GM18909 (cell line): ENCODE measurements around the gene SDCBP2.

Experiments
- ATAC-seq: cut with Tn5 transposase; IDR thresholded peaks from one replicate; pipeline ENCODE4 v1.9.1; 2021; ENCODE audit warnings: mild to moderate bottlenecking; ENCODE audit not compliant: unreplicated experiment, poor library complexity

SDCBP2 gene

DNA sequence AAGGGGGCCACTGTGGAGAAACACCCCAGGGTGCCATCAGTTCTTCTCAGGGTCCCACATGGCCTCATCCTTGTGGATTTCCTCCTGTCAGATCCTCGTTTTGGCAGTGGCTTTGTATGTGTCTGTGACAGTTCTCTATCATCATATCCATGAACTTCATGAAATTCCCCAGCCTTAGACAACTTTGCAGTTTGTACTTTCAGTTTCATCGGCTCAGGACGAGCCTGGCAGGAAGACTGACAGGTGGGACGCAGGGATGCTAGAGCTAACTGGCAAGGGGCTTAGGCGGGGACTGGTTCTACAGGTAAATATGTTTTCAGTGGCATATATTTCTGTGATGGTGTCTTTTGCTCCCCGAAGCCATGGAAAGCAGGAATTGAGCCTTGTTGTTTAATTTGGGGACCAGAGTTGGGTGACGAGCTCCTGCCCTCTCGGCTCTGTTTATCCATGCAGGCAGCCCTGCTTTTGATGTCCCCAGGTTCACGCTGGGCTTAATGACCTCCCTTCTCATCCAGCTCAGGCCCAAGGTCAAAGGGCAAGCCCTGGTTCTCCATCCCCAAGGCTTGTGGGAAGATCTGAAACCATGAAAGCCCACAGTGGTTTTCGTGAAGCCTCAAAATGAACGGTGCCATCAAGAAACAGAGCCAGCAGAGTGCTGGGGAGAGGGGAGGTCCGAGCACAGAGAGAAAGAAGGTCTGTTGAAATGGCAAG is 11.2 kb downstream of the SDCBP2 start:
- ATAC-seq, result no peak

DNA sequence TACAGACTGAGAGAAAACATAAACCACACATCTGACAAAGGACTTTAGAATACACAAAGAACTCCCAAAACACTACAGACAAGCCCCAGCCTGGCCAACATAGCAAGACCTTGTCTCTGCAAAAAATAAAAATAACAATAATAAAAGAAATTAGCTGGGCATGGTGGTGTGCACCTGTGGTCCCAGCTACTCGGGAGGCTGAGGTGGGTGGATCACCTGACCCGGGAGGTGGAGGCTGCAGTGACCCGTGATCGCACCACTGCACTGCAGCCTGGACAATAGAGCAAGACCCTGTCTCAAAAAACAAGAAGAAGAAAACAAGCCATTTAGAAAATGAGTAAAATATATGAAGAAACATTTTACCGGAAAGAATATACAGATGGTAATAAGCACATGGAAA is 13.1 kb downstream of the SDCBP2 start:
- ATAC-seq, result no peak

DNA sequence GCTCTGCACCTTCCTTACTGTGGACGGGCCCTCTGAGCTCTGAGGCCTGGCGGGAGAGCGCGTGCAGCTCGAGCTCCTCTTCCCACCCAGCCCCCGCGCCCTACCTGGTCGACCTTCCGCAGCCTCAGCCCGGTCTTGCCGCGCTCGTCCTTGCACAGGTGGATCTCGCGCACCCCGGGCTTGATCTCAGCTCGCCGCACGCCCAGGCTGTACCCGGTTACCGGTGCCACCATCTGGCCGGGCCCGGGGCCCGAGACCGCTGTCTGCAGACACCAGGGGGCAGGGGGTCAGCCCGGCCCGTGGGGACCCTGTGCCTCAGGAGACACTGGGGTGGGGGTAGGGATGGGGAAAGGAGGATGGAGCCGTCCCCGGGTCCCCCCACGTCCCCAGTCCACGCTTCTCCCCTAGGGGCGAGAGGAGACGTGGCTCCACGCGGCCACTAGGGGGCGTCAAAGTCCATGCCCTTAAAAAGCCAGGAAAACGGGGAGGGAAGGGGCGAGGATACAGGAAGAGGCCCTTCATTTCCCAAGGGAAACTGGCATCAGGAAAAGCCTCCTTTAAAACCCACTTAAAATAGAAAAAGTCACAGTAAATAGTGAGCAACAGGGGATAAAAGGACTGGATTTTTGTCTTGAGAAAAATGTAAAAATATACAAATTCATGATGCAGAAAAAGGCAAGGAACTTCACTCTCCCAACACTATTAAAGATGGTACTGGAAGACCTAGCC is 15.5 kb downstream of the SDCBP2 start:
- no peak for ATAC-seq

DNA sequence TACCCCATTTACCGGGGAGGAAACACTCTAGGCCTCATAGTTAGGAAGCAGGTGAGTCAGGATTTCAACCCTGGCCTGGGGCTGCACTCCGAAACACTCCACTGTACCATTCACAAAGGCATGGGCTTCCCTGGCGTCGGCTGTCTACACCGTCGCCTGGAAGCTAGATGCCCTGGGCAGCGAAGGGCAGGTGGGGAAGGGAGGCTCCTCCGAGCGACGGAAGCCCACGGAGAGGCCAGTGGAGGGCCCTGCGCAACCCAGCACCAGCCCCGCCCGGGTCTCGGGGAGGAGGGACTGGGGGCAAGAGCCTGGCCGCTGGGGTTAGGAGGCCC is 16.1 kb downstream of the SDCBP2 start:
- ATAC-seq, result no peak

DNA sequence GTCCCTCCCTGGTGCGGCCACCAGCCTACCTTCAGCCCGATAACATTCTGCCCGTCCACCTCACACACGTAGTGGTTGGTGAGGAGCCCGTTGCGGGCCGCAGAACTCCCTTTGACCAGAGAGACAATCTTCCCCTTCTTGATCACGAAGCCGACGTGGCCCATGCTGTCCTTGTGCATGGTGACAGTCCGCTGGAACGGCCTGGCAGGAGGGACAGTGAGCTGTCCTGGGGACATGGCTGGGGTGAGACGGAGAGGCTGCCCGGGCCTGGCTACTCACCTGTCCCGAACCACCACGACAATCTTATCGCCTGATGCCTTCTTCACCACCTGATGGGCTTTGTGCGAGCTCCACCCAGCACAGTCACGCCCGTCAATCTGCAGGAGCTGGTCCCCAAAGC is 16.6 kb downstream of the SDCBP2 start:
- ATAC-seq, result no peak

DNA sequence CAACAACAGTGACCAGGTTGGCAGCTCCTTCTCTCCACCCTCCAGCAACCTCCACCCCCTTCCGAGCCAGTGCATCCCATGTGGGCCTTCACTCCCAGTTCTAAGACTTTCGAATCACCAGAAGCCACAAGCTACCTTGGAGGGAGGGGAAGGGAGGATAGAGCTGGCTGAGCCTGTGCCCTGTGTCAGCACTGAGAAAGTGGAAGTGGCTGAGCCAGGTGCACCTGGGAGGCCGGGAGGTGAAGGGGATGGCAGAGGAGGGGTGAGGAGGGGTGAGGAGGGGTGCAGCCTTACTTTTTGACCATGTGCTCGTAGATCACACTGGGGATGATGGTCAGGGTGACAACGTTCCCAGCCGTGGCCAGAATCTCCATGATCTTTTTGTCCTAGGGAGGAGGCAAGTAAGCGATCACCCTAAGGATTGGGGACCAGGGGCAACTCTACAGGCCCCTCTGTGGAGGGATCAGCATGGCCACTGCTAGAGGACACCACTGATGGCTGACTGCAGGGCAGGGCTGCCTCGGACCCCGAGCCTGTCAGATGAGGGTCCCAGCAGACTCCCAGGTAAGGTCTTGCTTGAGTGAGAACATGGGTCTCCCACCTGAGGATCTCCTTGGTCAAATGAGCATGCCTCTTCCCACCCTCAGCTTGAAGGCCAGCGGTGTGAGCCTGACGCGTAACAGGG is 18.3 kb downstream of the SDCBP2 start:
- no peak for ATAC-seq

DNA sequence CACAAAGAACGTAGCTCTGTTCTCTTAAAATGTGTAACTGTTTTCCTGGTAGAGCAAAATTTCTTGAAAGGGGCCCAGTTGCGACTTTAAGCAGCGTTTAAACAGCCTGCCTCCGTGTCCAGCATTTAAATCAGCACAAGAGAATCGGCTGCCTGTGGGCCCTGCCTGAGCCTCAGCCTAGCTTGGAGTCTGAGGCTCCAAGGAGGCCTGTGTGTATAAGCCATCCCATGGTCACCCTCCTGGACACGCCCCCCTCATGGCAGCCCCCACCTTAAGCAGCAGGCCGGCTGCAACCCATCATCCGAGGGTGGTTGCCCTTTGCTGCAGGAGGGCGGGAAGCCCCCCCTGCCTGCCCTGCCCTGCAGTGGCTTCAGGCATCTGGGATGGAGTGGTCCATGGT is 18.9 kb downstream of the SDCBP2 start:
- ATAC-seq, result no peak

DNA sequence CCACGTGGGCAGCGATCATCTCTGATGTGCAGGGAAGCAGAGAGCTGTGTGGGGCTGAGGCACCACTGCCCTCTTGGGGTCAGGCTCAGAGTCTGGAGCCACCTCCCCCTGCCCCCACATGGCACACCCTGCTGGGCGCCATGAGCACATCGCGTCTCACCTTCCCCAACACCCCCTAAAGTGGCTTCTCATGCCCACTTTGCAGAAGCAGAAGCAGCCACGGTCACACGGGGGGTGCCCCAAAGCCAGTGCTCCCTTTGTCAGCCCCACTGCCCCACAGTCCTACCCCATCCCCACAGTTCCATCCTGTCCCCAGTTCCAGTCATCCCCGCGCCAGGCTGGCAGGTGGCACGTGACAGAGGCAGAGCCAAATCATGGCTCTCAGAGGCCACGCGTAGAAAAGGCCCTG is 19.5 kb downstream of the SDCBP2 start:
- ATAC-seq, result no peak

DNA sequence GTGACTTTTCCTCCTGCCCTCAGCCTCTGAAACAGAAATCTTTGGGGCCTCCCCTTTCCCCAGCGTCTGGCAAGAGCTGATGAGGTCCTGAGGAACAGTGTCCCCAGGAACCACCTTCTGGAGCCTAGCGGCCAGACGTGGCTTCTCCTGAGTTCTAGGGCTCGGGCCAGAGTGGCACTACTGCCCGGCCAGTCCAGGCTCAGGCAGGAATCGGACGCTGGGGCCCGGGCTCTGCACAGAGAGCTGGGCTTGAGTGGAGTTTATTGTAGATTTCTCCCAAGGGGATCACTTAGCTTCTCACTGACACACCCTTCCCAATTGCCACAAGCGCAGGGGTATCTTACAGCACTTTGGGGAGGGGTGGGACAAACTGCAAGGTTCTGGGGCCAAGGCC is 20.2 kb downstream of the SDCBP2 start:
- no peak for ATAC-seq

DNA sequence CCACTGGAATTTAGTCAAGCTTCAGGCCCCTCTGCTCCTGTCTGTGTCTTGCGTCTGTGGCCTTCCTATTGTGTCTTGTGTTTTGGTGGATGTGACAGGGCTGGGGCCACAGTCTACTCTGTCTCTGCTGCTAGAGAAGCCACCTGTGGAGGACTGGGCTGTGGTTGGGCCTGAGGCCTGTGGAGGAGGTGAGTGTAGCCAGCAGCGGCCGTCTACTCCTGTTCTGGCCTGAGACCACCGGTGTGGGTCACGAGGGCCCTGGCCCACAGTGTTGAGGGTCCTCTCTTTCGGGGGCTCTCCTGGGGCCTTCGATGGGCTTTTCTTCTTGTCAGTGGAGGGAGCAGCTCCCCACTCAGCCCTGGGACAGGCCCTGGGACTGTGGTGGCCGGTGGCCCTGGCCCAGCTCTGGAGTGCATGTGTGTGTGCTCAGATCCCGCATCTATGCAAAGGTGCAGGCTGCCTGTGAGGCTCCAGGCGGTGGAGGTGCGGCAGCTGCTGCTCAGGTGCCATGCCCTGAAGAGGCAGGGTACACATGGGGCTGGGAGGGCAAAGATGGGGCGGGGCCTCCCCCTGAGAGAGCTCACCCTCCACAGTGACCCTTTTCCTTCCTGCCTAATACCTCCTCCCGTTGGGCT is 20.8 kb downstream of the SDCBP2 start:
- no peak for ATAC-seq

DNA sequence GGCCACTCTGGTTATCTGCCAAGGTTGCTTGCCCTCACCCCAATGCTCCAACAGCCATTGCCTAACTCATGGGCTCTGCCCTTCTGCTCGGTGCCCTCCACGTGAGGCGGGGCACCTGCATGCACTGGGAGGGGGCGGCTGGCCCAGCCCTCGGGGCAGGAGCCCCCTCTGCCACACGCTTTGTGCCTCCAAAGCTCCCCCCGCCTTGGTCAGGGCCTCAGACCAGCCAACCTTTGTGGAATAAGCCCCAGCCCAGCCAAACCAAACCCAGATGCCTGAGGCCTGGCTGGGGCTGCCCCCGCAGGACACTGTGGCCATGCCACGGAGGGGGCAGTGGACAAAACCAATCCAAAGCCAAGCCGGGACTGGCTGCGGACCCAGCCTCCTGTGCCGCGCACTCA is 21.4 kb downstream of the SDCBP2 start:
- no peak for ATAC-seq

DNA sequence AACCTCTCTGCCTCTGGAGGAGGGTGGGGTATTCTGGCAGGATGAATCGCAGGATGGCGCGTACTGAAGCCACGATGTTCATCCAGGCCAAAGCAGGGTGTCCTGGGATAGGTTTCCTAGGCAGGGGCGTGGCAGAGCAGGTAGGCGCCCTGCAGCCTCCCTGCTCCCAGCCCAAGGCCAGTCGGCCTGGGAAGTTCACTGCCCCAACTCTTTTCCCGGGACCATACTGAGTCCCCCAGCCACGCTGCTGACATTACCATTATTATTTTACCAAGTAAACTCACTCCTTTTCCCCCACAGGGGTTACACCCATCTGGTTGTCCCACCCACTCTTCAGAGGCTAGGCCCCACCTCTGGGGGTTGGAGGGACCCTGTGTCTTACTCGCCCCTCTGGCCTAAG is 21.8 kb downstream of the SDCBP2 start:
- ATAC-seq, result no peak

DNA sequence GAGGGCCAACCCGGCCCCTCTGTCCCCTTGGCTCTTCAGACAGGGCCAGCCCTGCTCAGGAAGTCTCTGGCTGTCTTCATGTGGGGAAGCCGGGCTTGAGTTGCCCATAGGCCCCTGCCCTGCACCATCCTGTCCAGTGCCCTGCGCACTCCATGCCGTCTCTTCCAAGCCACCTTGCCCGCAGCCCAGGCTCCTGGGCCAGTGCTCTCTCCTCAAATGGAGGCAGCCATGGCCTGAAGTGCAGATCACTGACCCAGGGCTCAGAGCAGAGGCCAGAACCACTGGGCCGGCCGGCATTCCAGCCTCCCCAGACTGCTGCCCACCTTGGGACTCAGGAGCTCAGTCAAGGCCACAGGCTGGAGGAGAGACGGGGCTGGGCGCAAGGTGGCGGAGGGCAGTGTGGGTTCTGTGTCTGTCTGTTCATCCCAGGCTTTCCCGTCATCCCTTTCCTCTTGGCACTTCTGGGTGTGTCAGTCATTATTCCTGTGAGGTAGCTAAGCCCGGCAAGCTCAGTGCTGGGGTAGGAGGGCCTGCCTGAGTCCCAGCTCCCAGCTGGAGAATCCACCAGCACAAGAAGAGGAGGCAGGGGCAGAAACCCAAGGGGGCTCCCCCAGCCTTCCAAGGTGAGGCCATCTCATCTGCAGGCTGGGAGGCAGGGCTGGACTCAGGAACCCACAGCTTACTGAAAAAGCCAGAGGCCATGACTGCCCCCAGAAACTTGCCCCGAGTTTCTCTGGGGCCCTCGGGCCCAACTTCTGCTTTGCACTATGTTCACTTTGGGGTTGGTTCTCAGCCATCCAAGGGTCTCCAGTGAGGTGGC is 22.4 kb downstream of the SDCBP2 start:
- no peak for ATAC-seq

DNA sequence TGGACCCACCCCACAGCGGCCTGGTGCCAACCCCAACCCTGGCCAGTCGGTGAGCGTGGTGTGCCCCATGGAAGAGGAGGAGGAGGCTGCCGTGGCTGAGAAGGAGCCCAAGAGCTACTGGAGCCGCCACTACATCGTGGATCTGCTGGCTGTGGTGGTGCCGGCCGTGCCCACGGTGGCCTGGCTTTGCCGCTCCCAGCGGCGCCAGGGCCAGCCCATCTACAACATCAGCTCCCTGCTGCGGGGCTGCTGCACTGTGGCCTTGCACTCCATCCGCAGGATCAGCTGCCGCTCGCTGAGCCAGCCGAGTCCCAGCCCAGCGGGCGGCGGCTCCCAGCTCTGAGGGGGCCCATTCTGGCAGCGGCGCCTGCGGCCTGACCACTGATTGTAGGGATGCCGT is 23.2 kb downstream of the SDCBP2 start:
- no peak for ATAC-seq

DNA sequence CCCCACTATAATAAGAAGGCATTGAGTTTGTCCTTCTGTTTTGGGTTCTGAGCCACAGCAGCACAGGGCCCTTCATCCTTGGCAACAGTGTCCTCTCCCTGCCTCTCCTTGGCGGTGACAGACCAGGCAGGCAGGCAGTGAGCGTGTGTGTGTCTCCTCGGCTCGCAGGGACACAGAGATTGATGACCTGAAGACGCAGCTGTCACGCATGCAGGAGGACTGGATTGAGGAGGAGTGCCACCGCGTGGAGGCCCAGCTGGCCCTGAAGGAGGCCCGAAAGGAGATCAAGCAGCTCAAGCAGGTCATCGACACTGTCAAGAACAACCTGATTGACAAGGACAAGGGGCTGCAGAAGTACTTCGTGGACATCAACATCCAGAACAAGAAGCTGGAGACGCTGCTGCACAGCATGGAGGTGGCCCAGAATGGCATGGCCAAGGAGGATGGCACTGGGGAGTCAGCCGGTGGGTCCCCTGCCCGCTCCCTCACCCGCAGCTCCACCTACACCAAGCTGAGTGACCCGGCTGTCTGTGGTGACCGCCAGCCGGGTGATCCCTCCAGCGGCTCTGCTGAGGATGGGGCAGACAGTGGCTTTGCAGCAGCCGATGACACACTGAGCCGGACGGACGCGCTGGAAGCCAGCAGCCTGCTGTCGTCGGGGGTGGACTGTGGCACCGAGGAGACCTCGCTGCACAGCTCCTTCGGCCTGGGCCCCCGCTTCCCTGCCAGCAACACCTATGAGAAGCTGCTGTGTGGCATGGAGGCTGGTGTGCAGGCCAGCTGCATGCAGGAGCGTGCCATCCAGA is 24.0 kb downstream of the SDCBP2 start:
- ATAC-seq, result no peak

DNA sequence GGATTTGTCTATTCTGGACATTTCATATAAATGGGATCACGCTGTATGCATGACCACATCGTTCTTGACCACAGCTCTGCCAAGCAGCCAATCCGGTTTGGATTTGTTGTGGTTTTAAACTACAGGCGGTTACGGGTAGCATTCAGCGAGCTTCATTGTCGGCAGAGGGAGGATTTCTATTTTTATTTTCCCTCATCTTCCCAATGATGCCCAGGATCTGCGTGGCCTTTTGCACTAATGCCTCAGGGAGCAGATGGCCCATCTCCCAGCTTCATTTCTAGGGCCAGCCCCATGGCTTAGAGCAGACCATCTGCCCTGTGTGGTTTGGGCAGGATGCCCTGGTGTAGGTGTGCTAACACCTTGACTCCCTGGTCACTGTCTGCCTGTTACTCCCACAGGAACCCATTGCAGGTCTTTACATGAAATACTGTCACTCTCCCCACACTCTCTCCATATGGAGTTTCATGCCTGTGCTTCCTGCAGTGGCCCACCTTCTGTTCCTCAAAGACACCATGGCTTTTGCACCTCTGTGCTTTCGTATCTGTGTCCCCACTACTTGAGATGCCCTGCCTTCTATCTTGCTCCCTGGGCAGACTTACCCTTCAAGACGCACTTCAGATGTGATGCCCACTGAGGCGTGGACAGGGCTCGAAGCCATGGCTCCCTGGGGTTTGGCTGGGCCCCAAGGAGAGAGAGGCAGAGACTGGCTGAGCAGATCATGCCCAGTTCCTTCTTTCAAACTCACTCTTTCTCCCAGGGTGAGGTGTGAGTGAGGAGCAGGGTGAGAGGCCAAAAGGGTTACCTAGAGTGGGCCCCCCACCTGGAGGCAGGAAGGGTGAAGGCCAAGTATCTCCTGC is 26.0 kb downstream of the SDCBP2 start:
- no peak for ATAC-seq

DNA sequence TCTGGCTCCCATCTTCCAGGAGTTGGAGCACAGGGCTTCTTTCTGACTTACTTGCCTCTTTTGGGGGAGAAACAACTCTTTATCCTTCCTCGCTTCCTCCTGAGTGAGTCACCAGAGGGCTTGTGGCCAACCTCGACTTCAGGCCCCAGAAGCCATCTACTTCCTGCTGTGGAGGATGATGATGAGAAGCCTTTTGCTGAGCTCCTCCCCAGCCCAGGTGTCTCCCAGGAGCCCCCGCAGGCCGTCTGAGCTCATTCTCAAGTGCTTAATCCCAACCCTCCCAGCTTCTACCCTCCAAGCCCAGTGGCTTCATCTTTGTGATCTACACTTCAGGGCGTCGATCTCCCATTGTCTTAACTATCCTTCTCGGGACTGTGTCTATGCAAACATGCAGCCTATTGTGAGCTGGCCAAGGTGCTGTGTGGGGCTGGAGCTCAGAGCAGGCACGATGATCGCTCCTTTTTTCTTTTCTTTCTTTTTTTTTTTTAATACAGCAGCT is 27.9 kb downstream of the SDCBP2 start:
- ATAC-seq, result no peak

DNA sequence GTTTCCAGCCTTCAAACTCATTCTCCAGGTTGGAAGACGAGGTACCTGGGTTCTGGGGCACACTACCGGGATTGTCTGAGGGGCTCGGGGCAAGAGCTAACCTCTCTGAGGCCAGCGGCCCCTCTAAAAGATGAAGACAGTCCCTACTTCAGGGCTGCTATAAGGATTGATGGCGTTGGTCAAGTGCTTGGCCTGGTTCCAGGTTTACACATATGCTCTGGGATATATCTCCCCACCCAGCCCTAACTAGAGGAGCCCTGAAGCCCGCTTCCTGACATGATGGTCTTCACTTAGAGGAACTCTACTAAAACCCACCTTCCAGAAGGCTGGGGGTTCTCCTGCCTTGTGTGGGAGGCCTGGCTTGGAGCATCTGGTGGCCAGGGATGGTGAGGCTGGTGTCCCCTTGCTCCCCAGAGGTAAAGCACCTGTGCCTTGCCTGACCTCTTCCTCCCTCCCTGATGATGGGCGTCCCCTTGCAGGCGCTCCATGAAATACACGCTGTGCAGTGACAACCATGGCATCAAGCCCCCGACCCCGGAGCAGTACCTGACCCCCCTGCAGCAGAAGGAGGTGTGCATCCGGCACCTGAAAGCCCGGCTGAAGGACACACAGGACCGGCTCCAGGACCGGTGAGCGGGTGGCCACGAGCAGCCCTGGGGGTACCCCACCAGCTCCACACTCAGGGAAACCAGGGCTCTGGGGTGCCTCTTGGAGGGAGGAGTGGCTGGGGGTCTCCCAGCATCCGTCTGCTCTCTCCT is 28.7 kb downstream of the SDCBP2 start:
- ATAC-seq, result no peak
